GM21515 (cell line): ENCODE results near the gene MRPL33.
"Not testable (repeated sequence)": the region's sequence is repeated elsewhere in the genome, so short reads cannot be mapped to it uniquely, and the experiment has no call there.

Experiments
- ATAC-seq: cut with Tn5 transposase; IDR thresholded peaks from one replicate; pipeline ENCODE4 v1.9.1; 2021; ENCODE audit not compliant: unreplicated experiment

Gene MRPL33

GRCh38 chr2:27739058-27739373, 32.5 kb upstream of the MRPL33 start:
- ATAC-seq: no peak

GRCh38 chr2:27741673-27742072, 29.8 kb upstream of the MRPL33 start:
- no peak for ATAC-seq

DNA sequence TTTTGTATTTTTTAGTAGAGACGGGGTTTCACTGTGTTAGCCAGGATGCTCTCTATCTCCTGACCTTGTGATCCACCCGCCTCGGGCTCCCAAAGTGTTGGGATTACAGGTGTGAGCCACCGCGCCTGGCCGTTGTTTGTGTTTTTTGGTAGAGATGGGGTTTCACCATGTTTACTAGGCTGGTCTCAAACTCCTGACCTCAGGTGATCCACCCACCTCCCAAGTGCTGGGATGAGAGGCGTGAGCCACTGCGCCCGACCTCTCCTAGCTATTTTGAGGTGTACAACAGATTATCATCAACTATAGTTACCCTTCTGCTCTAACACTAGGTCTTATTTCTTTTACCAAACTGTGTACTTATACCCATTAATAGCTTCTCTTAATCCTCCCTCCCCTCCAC, 28.9 kb upstream of the MRPL33 start:
- no peak for ATAC-seq

DNA sequence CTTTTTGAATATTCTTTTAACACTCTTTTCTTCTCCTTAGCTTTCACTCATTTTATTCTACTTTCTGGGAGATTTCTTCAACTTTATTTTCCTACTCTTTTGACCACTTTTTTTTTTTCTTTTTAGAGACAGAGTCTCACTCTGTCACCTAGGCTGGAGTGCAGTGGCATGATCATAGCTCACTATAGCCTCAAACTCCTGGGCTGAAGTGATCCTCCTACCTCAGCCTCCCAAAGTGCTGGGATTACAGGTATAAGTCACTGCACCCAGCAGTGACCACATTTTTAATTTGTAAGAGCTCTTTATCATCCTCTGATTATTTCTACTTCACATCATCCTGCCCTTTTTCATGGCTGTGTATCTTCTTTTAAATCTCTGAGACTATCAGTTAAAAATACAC, 26.0 kb upstream of the MRPL33 start:
- not testable (repeated sequence) for ATAC-seq

DNA sequence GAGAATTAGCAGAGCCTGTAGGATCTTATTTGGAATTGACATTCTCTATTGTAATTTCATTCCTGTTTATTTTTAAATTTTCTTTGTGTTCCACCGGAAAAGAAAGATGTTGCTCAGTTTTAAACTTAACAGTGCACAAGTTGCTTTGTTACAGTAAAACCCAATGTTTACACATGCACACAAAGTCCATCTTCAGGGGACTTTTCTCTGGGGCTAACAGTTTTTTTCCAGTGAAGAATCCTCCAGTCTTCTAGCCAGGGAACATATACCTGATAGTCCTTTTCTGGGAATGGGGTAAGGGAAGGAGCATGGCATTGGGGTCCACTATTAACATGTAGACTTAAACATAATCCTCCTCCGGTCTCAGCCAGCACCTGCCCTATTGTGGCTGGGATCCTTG, 25.2 kb upstream of the MRPL33 start:
- no peak for ATAC-seq

DNA sequence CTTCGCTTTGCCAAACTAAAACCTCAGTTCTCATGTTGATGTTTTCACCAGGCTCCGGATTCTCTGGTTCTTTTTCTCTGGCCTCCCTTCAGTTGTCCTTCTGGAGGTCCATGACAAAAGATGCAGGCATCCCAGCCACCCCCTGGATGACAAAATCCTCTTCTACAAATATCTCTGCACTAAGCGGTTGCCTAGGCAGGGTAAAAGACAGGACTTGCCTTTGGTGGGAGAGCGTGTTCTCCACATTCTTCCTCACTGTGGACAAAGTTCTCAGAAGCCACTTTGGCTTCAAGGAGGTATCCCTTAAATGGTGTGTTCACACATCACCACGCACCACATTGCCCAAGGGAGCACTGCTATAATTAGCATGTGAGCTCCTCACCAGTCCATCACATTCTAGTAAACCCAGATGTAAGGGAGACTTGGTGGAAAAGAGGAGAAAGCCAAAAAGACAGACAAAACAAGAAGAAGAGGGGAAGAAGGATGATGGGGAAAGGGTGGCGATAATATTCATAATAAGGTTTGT, 23.6 kb upstream of the MRPL33 start:
- no peak for ATAC-seq

DNA sequence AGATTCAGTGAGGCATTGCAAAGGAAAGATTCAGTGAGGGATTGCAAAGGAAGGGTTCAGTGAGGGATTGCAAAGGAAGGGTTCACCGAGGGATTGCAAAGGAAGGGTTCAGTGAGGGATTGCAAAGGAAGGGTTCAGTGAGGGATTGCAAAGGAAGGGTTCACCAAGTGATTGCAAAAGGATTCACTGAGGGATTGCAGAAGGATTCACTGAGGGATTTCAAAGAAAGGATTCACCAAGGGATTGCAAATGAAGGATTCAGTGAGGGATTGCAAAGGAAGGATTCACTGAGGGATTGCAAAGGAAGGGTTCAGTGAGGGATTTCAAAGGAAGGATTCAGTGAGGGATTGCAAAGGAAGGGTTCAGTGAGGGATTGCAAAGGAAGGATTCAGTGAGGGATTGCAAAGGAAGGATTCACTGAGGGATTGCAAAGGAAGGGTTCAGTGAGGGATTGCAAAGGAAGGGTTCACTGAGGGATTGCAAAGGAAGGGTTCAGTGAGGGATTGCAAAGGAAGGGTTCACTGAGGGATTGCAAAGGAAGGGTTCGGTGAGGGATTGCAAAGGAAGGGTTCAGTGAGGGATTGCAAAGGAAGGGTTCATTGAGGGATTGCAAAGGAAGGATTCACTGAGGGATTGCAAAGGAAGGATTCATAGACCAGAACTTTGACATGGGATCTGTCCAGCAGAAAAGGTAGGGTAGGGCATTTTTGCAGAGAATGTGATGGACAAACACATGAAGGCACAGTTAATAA, 22.5 kb upstream of the MRPL33 start:
- not testable (repeated sequence) for ATAC-seq

GRCh38 chr2:27751377-27751776, 20.1 kb upstream of the MRPL33 start:
- no peak for ATAC-seq

GRCh38 chr2:27752551-27753237, 18.8 kb upstream of the MRPL33 start:
- no peak for ATAC-seq

GRCh38 chr2:27754138-27754588, 17.4 kb upstream of the MRPL33 start:
- no peak for ATAC-seq

DNA sequence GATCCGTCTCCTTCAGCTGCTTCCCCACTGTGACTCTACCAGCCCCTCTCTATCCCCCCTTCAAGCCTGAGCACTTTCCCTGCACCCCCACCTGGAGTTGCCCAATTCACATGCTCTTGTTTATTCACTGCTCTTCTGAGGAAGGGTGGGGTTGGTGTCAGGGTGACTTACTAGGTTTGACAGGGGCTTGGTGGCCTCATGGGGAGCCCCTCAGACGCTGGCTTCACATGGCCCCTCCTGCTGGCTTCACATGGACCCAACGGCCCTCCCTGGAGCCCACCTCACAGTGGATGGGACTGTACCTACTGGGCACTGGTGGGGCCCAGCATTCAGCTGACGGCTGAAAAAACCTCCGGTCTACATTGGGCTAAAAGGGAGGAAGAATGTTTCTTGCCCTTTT, 16.7 kb upstream of the MRPL33 start:
- no peak for ATAC-seq

DNA sequence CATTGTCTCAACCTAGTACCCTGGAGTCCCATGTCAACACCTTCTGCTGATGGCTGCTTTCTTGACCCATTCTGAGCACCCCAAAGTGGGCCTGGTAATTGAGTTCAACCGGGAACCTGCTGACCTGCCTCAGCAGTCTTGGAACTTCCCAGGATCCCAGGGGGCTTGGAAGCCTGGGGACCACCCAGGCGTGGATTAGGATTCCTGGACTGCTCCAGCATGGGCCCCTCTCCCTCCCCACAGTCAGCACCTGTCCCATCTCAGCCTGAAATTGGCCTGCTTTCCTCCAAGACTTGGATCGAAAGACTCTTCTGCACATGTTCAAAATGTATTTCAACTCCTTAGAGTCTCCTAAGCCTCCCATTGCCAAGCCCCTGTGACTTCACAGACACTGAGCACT, 15.4 kb upstream of the MRPL33 start:
- no peak for ATAC-seq

GRCh38 chr2:27756544-27757498, 14.7 kb upstream of the MRPL33 start:
- no peak for ATAC-seq

GRCh38 chr2:27762951-27763906, 8.3 kb upstream of the MRPL33 start:
- ATAC-seq: no peak

DNA sequence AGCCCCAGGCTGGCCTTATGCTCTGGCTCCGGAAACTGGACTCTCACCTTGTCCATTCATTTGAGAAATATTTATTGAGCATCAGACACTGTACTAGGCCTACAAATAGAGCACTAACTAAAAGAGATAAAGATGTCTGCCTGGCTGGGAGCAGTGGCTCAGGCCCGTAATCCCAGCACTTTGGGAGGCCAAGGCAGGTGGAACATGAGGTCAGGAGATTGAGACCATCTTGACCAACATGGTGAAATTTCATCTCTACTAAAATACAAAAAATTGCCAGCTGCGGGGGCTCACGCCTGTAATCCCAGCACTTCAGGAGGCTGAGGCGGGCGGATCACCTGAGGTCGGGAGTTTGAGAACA, 7.6 kb upstream of the MRPL33 start:
- ATAC-seq: no peak

DNA sequence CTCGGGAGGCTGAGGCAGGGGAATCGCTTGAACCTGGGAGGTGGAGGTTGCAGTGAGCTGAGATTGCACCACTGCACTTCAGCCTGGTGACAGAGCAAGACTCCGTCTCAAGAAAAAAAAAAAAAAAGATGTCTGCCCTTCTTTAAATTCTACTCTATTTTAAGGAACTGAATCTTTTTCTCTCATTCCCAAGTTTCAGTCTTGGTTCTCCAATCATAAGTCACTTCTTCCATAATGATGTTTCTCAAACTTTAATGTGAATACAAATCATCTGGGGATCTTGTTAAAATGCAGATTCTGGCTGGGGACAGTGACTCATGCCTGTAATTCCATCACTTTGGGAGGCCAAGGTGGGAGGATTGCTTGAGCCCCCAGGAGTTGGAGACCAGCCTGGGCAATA, 7.0 kb upstream of the MRPL33 start:
- not testable (repeated sequence) for ATAC-seq

DNA sequence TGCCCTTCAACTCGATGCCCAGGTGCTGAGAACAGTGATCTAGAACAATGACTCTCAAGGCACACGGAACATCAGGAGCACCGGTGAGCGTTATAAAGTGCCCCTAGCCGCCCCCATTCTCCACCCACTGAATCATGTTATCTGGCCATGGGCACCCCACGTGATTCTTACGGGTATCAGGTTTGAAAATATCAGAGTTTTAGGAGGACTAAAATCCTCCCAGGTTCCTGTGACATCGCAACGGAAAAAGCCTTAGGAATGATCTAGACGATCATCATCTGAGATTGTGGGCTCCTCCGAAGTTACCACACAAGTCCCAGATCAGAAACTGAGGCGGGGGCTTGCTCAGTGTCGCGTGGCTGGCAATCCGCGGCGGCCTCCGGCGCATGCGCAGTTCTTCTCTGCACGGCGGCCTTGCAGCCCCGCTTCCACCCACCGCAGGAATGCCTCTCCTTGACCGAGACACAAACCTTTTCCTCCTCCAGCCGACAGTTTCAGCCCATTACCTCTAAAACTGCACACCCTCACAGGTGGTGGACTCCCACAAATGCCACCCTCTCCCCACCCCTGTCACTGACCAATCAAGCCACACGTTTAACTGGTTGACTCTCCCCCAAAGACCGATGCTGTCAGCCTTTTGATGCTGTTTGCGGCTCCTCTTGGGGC, 5.8 kb upstream of the MRPL33 start:
- no peak for ATAC-seq

GRCh38 chr2:27766287-27766661, 5.2 kb upstream of the MRPL33 start:
- ATAC-seq: no peak

DNA sequence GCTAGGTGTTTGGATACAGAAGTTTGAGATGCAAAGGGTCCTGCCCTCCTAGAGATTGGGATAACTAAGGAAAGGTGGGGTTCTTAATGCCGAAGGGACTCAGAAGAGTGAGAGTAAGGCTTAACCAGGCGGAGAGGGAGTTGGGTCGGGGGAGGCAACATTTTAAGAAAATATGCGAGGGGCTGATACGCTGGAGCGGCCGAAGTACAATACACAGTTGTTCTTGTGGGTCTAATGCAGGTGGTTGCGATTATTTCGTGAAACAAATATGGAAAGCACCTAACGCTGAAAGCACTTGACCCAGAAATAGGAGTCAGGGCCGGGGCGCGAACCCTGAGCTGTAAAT, 344 bp upstream of the MRPL33 start:
- peak; percentile 20 for ATAC-seq

- no peak for ATAC-seq
These were observed 1.3 kb downstream of the MRPL33 start for GRCh38 chr2:27772804-27773203.
